Peyer's patch (tissue), 4 donors: ENCODE data around the gene ABCA2. TPM values are rescaled to one million over a fixed set of nuclear protein-coding genes. Genes with fewer than 3 reads are reported as not detected.

ENCODE experiments used
- DNase-seq, 3 donors: peaks; one replicate each; pipeline ENCODE4 v3.0.0-alpha.2; 2017 to 2019
- H3K27ac ChIP-seq, 4 donors: fragments of 200-600 bp; sonication (generic); one replicate each; pipeline ENCODE4 v1.5.1; 2016 to 2019
- H3K27me3 ChIP-seq, 2 donors: fragments of 200-600 bp; sonication (generic); one replicate each; pipeline ENCODE4 v1.5.1; 2019
- H3K36me3 ChIP-seq, 3 donors: fragments of 200-600 bp; sonication (generic); one replicate each; pipeline ENCODE4 v1.5.1; 2016 to 2019
- H3K4me1 ChIP-seq, 4 donors: fragments of 200-600 bp; sonication (generic); one replicate each; pipeline ENCODE4 v1.5.1; 2016 to 2019
- H3K4me3 ChIP-seq, 4 donors: fragments of 200-600 bp; sonication (generic); 1 replicate in 3 of 4; 2 replicates in 1 of 4; pipeline ENCODE4 v1.5.1; 2016 to 2019; ENCODE audit warnings: mild to moderate bottlenecking in 1 of 4
- H3K9me3 ChIP-seq, 4 donors: fragments of 200-600 bp; sonication (generic); one replicate each; pipeline ENCODE4 v1.5.1; 2016 to 2019; ENCODE audit warnings: mild to moderate bottlenecking in 1 of 4
- CTCF ChIP-seq, 6 experiments: fragments of 450-650 bp in 4 of 6; fragments of 200-600 bp in 2 of 6; sonication (generic) in 1 of 6; IDR thresholded peaks; one replicate each; pipeline ENCODE4 v1.5.1; 2017 to 2019; ENCODE audit warnings: antibody characterized with exemption in 6 of 6, mild to moderate bottlenecking in 3 of 6, moderate library complexity in 1 of 6
- POLR2A ChIP-seq, 2 donors: fragments of 450-650 bp; IDR thresholded peaks; one replicate each; pipeline ENCODE4 v1.5.1; 2017; ENCODE audit warnings: antibody characterized with exemption in 2 of 2, mild to moderate bottlenecking in 2 of 2, moderate library complexity in 2 of 2
- total RNA-seq, 4 donors: library from RNA; depleted of rRNA; stranded (reverse); fragments of >200 nt; gene quantifications; one replicate each; pipeline ENCODE4 v1.1.0, GENCODE V29; 2016

The ABCA2 gene
- total RNA-seq, 4 donors from 2014 or later = 46.4 to 69.0 (median 49.0) TPM

- Histone ChIP-seq H3K36me3 (no peaks in the 10 kb centered on the region), H3K27me3 (no peaks in the 10 kb centered on the region), H3K4me3 (no peak overlapping the region), H3K4me1 (peaks cover 0 to 19% (median 2%) of the 10 kb centered on the region in 4 donors), H3K27ac (no peak overlapping the region), H3K9me3 (no peaks in the 10 kb centered on the region)
- TF ChIP-seq CTCF (IDR thresholded peaks at IDR 0.05) = no peak
- no peak for TF ChIP-seq POLR2A (IDR thresholded peaks at IDR 0.05)
- DNase-seq = no peak
These were observed 54.1 kb downstream of the ABCA2 start for GRCh38 chr9:136973618-136974617.

GRCh38 chr9:136972743-136973142 lies 55.3 kb downstream of the ABCA2 start:
- Histone ChIP-seq H3K36me3 (no peaks in the 10 kb centered on the region), H3K4me1 (peaks cover 0 to 13% (median 2%) of the 10 kb centered on the region in 4 donors), H3K27ac (no peak overlapping the region), H3K27me3 (no peaks in the 10 kb centered on the region), H3K4me3 (no peak overlapping the region), H3K9me3 (no peaks in the 10 kb centered on the region)
- no peak for DNase-seq
- TF ChIP-seq CTCF (IDR thresholded peaks at IDR 0.05) = no peak
- TF ChIP-seq POLR2A (IDR thresholded peaks at IDR 0.05) = no peak

- Histone ChIP-seq H3K27ac (no peak overlapping the region), H3K4me1 (peaks cover 0 to 11% (median 0%) of the 10 kb centered on the region in 4 donors), H3K27me3 (no peaks in the 10 kb centered on the region), H3K36me3 (no peaks in the 10 kb centered on the region), H3K9me3 (no peaks in the 10 kb centered on the region), H3K4me3 (no peak overlapping the region)
- DNase-seq = no peak
- no peak for TF ChIP-seq CTCF (IDR thresholded peaks at IDR 0.05)
- no peak for TF ChIP-seq POLR2A (IDR thresholded peaks at IDR 0.05)
These were observed 55.7 kb downstream of the ABCA2 start for GRCh38 chr9:136972335-136972734.

- no peak for DNase-seq
- peaks cover 0 to 11% (median 0%) of the 10 kb centered on the region in 4 donors for H3K4me1 ChIP-seq
- H3K36me3 ChIP-seq = no peaks in the 10 kb centered on the region
- no peak overlapping the region for H3K4me3 ChIP-seq
- H3K9me3 ChIP-seq = no peaks in the 10 kb centered on the region
- H3K27me3 ChIP-seq = no peaks in the 10 kb centered on the region
- no peak overlapping the region for H3K27ac ChIP-seq
- TF ChIP-seq POLR2A (IDR thresholded peaks at IDR 0.05) = no peak
- no peak for TF ChIP-seq CTCF (IDR thresholded peaks at IDR 0.05)
These were observed 56.3 kb downstream of the ABCA2 start for GRCh38 chr9:136971746-136972145.

GRCh38 chr9:136970361-136970760 lies 57.7 kb downstream of the ABCA2 start:
- Histone ChIP-seq H3K4me1 (peaks cover 0 to 18% (median 0%) of the 10 kb centered on the region in 4 donors), H3K36me3 (no peaks in the 10 kb centered on the region), H3K4me3 (no peak overlapping the region), H3K27ac (no peak overlapping the region), H3K9me3 (no peaks in the 10 kb centered on the region), H3K27me3 (no peaks in the 10 kb centered on the region)
- TF ChIP-seq CTCF (IDR thresholded peaks at IDR 0.05) (no peak), POLR2A (IDR thresholded peaks at IDR 0.05) (no peak)
- DNase-seq = no peak
